NCI-H2029 (cell line): ENCODE results near the gene IFITM5.

Source experiments
- DNase-seq: peaks from one replicate; lab custom pipeline; 2025; lab: John Stamatoyannopoulos, UW

IFITM5 gene

GRCh38 chr11:295351-296170, 3.8 kb downstream of the IFITM5 start:
- DNase-seq, result no peak

- no peak for DNase-seq
These were observed 4.5 kb downstream of the IFITM5 start for GRCh38 chr11:294780-295179.

GRCh38 chr11:293852-294661, 5.3 kb downstream of the IFITM5 start:
- DNase-seq, result no peak

- DNase-seq, result no peak
These were observed 6.0 kb downstream of the IFITM5 start for GRCh38 chr11:293271-293851.

GRCh38 chr11:292211-293121, 6.9 kb downstream of the IFITM5 start:
- no peak for DNase-seq

GRCh38 chr11:291281-292210, 7.8 kb downstream of the IFITM5 start:
- DNase-seq, result no peak

GRCh38 chr11:290621-291231, 8.6 kb downstream of the IFITM5 start:
- no peak for DNase-seq

GRCh38 chr11:289712-290620, 9.4 kb downstream of the IFITM5 start:
- no peak for DNase-seq

- no peak for DNase-seq
These were observed 10.0 kb downstream of the IFITM5 start for GRCh38 chr11:289398-289711.

GRCh38 chr11:288478-289397, 10.6 kb downstream of the IFITM5 start, which contains the start of gene PGGHG:
TSS of gene PGGHG (plus strand) at chr11:289126. CDS start at chr11:289817, 691 bp downstream.
- peak; percentile 24 for DNase-seq

GRCh38 chr11:287821-288477, 11.4 kb downstream of the IFITM5 start:
- DNase-seq, result no peak

- DNase-seq, result peak; percentile 26
These were observed 12.1 kb downstream of the IFITM5 start for GRCh38 chr11:286977-287820.

GRCh38 chr11:285894-286220, 13.5 kb downstream of the IFITM5 start:
- no peak for DNase-seq

- no peak for DNase-seq
These were observed 14.1 kb downstream of the IFITM5 start for GRCh38 chr11:285021-285893.

- no peak for DNase-seq
These were observed 15.0 kb downstream of the IFITM5 start for GRCh38 chr11:284105-285020.
